Caki2 (cell line): ENCODE results near the gene ZNF320. TPM values are rescaled to one million over a fixed set of nuclear protein-coding genes. Genes with fewer than 3 reads are reported as not detected.
"Not testable (repeated sequence)": the region's sequence is repeated elsewhere in the genome, so short reads cannot be mapped to it uniquely, and the experiment has no call there.

Source experiments
- DNase-seq: peaks from one replicate; pipeline ENCODE4 v3.0.0-alpha.2; 2015; ENCODE audit warnings: low read depth
- in situ Hi-C: cut with HindIII; loops from 2 replicates; pipeline ENCODE4 v1.10.0; 2016; ENCODE audit warnings: low sequenced_read_pairs, low pct_unique_long_range_greater_than_20kb, mixed read lengths
- total RNA-seq: library from RNA; depleted of rRNA; stranded (reverse); fragments of >200 nt; shearing (Covaris generic); gene quantifications from 2 replicates; pipeline ENCODE4 v1.2.3, GENCODE V29; 2014; ENCODE audit warnings: low replicate concordance; rRNA removed

ZNF320 gene
- 4.3 and 11.8 TPM in 2 replicates for total RNA-seq

DNA sequence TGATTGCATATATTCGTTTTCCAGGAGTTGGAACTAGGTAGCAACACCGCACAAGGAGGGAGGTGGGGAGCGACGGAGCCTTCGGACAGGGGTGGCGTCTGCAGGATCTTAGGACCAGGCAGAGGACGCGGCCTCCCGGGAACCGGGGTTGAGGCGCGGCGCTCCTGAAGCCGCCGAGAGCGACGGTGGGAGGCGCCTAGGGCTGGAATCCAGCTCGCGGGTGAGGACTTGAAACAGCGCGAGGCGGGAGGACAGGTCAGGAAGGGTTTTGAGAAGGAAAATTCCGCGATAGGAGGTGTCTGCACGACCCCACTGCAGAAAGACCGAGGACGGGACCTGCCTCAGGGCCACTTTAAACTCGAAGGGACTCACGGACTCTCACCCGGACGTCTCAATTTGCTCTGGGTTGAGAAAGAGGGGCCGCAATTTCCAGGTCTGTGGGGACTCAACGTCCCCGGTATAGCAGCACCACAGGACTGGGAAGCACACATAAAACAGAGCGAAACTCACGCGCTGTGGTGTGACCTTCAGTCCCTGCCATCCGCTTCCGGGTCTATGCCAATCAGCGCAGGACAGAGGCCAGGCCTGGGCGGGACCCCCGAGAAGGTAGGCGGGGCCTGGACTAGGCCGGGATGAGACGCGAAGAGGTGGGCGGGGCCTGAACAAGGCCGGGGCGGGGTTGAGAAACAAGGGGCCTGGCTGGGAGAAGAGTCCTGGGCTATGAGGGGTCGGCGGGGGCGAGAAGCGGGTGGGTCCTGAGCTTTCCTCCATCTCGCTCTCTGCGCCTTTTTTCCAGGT, at the start of gene ZNF320:
ZNF320 (minus strand) TSS at position 498 of the 798 bp plus-strand sequence. CDS start 7,380 bp downstream, outside the sequence.
- peak; percentile 90 for DNase-seq
- in situ Hi-C loops = no loop called here

DNA sequence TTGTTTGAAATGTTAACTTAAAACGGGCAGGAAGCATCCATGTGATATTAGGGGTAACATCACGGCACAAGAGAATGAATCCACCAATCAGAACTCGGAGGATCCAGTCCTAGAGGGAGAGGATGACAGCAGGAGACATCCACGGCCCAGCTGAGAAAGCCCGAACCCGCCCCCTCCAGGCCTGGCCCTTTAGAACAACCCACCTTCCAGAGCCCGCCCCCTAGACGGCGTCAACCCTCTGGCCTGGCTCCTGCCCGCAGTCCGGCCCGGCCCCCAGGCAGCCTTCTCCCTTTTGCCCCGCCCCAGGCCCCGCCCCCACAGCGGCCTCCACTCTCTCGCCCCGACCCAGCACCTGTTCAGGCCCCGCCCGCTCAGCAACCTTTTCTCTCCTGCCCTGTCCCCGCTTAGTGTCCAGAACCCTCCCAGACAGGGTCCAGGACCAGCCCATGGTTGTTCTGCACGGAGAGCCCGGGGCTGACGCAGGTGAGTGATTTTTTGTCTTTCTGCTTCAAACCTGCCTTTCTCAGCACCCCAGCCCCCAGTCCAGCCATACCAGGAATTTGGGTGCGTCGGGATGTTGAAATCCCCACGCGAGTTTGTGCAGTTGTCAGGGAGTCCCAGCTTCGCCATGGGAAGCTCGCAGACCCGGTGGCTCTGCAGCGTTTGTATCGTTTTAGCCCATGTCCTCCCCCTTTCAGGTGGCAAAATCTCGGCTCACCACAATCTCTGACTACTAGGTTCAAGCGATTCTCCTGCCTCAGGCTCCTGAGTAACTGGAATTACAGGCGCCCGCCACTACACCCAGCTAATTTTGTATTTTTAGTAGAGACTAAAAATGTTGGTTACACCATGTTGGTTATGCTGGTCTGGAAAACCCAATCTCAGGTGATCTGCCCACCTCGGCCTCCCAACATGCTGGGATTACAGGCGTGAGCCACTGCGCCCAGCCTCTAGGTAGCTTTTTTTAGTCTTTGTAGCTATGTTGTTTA, 49.2 kb upstream of the ZNF320 start:
- DNase-seq = no peak
- in situ Hi-C loops = no loop called here

DNA sequence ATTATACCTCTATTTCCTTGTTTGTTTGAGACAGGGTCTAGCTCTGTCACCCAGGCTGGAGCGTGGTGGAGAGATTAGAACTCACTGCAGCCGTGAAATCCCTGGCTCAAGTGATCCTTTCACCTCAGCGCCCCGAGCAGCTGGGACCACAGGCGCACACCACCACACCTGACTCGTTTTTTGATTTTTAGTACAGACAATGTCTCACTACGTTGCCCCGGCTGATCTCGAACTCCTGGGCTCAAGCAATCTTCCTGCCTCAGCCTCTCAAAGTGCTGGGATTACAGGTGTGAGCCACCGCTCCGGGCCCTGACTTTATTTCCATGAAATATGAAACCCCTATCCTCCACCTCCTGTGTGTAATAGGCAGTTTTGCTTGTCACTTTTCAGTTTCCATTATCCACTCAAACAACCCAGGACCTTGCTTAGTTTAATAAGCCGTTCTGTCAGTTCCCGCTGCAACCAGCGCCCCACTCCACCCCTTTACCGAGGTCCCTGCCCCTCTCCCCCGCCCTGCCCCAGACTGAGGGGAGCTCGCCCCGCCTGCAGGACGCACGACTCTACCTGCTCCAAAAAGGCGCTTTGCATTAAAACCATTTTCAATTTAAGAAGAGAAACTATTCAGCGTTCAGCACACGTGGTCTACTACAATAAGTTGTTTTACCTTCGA, 48.4 kb upstream of the ZNF320 start:
- in situ Hi-C loops = no loop called here
- no peak for DNase-seq

DNA sequence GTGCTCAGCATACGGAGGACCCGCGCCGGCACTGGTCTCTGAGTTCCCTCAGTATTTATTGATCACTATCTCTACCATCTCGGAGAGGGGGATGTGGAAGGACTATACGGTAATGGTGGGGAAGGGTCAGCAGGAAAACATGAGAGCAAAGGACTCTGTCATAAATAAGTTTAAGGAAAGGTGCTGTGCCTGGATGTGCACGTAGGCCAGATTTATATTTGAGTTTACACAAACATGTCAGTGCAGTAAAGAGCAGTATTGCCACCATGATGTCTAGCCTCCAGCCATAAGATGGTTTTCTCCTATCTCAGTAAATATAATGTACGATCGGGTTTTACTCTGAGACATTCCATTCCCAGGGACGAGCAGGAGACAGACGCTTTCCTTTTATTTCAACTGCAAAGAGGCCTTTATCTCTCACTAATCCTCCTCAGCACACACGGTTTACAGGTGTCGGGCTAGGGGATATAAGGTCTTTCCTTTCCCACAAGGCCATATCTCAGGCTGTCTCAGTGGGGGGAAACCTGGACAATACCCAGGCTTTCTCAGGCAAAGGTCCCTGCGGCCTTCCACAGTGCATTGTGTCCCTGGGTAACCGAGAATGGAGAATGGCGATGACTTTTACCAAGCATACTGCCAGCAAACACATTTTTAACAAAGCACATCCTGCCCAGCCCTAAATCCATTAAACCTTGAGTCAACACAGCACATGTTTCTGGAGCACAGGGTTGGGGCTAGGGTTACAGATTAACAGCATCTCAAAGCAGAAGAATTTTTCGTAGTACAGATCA, 47.5 kb upstream of the ZNF320 start:
- in situ Hi-C loops = not testable (repeated sequence)
- peak; percentile 31 for DNase-seq

DNA sequence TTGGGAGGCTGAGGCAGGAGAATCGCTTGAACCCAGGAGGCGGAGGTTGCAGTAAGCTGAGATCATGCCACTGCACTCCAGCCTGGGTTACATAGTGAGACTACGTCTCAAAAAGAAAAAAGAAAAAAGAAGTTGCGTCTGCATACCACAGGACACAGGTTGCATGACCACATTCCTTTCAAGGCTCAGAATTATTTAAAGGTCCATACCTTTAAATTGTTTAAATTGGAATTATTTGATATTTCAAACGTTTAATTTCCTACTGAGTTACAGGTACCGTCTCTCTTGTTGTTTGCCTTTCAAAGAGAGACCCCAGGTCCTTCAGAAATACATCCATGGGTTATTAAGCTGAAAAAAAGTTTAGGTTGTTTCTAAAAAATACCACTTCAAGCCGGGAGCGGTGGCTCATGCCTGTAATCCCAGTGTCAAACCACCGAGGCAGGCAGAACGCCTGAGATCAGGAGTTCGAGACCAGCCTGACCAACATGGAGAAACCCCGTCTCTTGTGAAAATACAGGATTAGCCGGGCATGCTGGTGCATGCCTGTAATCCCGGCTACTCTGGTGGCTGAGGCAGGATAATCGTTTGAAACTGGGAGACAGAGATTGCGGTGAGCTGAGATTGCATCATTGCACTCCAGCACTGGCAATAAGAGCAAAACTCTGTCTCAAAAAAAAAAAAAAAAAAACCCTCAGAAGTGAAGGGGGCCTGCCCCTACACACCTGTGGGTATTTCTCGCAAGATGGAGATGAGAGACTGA, 46.6 kb upstream of the ZNF320 start:
- in situ Hi-C loops = no loop called here

DNA sequence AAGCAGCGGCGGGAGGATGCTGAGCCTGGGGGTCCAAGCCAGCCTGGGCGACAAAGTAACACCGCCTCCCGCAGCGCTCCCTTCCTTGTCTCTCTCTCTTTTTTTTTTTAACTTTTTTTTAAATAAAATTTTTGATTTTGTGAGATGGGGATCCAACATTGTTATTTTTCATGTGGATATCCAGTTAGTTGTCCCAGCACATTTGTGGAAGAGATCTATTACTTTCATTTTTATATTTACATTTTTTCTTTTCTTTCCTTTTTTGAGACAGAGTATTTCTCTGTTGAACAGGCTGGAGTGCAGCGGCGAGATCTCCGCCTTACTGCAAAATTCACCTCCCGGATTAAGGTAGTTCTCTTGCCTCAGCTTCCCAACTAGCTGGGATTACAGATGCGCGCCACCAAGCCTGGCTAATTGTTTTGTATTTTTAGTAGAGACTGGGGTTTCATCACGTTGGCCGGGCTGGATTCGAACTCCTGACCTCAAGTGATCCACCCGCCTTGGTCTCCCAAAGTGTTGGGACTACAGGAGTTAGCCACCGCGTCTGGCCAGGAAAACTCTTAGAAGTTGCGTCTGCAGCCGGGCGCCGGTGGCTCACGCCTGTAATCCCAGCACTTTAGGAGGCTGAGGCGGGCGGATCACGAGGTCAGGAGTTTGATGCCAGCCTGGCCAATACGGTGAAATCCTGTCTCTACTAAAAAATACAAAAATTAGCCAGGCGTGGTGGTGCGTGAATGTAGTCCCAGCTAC, 45.9 kb upstream of the ZNF320 start:
- in situ Hi-C loops = no loop called here
- DNase-seq = no peak

More for the DNA sequence above, 46.6 kb upstream of the ZNF320 start:
- DNase-seq = no peak

DNA sequence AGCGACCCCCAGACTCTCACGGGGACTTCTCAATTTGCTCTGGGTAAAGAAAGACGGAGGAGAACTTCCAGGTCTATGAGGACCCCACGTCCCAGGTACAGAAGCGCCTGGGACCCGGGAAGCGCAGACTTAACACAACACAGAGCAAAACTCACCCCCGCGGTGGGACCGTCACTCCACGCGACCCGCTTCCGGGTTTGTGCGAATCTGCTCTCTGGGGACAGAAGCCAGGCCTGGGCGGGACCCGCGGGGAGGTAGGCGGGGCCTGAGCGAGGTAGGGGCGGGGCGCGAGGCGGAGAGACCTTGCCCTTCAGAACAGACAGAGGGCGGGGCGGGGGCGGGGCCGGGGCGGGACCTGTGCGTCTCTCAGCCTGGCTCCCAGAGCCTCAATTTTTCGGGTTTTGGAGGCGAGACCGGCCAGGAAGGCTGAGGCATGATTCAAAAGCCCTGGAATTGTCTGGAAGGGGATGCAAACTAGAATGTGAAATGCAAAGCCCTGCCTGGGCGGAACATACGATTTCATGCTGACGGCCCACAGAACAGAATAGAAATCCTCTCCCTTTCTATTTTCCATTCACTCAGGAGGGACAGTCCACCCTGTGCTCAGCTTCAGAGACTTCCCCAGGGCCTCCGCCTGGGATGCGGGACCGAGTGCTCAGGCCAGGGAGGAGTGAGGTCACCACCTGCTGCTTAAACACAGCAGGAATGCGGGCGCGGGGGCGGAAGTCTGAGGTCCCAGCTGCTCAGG, 45.1 kb upstream of the ZNF320 start:
- in situ Hi-C loops = no loop called here
- DNase-seq = peak; percentile 83

DNA sequence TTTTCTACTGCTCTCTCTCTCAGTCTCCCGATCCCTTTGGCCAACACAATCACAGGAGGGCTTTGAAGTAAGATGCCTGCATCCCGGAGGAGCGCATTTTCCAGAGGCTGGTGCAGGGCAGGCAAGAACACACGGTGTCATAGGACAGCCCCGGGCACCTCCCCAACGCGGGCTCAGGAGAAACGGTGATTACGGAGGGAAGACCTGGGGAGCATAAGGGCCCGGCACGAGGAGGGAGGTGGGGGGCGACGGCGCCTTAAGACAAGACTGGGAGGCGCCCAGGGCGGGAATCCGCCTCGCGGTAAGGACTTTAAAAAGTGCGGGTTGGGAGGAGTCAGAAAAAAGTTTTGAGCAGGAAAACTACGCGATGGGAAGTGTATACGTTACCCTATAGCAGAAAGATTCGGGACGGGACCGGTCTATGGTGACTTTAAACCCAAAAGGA, 44.5 kb upstream of the ZNF320 start:
- in situ Hi-C loops = no loop called here

DNA sequence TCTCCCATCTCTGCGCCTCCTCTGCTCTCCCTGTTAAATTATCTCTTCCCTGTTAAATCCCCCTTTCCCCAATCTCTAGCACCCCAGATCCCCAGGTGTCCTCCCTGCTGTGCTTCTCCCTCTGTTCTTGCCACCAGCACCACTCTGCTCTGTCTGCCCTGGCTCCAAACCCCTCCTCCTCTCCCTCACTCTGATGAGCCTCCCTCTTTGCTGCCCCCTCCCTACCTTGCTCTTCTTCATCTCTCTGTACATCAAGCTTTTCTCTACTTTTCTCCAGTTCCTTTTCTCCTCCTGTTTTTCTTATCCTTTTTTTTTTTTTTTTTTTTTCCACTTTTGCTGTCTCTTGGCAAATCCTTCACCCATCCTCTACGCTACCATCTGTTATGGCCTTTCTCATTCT, 44.1 kb upstream of the ZNF320 start:
- in situ Hi-C loops, DNase-seq: not testable (repeated sequence)

More for the DNA sequence above, 44.5 kb upstream of the ZNF320 start:
- DNase-seq = peak; percentile 47

DNA sequence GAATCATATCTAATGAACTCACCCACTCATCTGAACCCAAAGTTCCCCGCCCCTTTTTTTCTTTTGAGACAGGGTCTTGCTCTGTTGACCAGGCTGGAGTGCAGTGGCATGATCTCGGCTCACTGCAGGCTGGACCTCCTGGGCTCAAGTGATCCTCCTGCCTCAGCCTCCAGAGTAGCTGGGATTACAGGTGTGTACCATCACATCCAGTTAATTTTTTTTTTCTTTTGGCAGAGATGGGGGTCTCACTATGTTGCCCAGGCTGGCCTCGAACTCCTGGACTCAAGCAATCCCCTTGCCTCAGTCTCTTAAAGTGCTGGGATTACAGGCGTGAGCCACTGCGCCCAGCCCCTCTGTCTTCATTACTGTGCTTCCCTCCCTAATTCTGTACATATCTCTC, 43.5 kb upstream of the ZNF320 start:
- DNase-seq, in situ Hi-C loops: not testable (repeated sequence)

DNA sequence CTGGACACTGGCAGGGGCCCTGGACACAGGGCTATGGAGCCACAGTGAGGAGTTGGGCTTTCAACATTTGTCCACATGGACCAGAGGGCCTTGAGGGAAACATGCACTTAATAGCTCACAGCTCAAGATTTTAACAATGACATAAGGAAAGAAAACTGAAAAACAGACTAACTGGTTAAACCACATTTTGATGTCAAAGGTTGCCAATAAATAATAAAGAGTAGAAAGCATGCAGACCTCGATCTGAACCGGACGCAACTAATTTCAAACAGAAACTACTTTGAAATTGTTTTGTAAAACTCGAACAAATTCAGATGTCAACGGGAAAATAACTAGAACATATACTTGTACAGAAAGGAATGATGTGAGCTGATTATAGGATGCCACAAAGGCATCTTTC, 41.3 kb upstream of the ZNF320 start:
- in situ Hi-C loops = no loop called here
- no peak for DNase-seq

DNA sequence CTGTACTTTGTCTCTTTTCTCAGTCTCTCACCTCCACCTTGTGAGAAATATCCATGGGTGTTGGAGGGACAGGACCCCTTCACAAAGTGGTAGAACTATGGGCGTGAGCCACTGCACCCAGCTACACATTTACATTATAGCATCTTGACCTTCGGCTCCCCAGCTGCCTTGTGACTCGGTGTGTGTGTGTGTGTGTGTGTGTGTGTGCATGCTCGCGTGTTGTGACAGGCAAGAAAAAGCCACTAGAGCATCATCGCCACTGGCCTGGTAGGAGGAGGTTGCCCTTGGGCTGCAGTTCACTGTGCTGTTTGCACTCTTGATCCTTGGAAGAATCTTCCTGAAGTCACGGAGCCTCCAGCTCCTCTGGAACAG, 39.5 kb upstream of the ZNF320 start:
- in situ Hi-C loops = no loop called here
- no peak for DNase-seq

DNA sequence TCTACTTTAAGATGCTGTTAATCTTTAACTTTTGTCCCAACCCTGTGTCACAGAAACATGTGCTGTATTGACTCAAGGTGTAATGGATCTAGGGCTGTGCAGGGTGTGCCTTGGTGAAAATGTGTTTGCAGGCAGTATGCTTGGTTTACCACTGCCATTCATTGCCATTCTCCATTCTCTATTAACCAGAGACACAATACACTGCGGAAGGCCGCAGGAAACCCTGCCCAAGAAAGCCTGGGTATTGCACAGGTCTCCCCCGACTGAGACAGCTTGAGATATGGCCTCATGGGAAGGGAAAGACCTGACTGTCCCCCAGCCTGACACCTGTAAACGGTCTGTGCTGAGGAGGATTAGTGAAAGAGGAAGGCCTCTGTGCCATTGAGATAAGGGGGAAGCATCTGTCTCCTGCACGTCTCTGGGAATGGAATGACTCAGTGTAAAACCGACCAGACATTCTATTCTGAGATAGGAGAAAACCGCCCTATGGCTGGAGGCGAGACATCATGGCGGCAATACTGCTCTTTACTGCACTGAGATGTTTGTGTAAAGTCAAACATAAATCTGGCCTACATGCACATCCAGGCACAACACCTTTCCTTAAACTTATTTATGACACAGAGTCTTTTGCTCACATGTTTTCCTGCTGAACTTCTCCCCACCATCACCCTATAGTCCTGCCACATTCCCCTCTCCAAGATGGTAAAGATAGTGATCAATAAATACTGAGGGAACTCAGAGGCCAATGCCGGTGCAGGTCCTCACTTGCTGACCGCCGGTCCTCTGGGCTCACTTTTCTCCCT, 38.9 kb upstream of the ZNF320 start:
- in situ Hi-C loops = no loop called here
- DNase-seq = peak; percentile 62

DNA sequence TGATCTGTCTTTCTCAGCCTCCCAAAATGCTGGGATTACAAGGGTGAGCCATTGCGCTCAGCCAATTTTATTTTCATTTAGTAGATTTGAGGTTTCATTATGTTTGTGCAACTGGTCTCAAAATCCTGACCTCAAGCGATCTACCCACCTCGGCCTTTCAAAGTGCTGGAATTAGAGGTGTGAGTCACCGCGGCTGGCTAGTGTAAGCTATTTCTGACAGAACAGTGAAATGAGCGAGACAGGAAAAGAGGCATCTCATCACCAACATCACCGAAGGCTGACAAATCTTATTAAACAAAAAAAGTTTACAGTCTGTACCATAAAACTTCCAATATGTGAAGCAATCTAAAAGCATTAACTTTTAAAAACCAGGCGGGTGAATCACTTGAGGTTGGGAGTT, 38.0 kb upstream of the ZNF320 start:
- in situ Hi-C loops = no loop called here
- peak; percentile 43 for DNase-seq

DNA sequence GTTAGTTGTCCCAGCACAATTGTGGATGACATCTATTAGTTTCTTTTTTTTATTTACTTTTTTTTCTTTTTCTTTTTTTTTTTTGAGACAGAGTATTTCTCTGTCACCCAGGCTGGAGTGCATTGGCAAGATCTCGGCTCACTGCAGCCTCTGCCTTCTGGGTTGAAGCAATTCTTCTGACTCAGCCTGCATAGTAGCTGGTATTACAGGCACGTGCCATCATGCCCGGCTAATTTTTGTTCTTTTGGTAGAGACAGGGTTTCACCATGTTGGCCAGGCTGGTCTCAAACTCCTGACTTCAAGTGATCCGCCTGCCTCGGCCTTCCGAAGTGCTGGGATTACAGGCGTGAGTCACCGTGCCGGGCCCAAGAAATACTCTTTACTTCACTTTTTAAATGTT, 27.2 kb upstream of the ZNF320 start:
- in situ Hi-C loops, DNase-seq: not testable (repeated sequence)
